ENCODE data around the gene MIGA2.
A peak's percentile ranks its signal among the peaks of the same experiment; 100 is the strongest.

Gene MIGA2

GRCh38 chr9:129038109-129038852, 1.9 kb downstream of the MIGA2 start:
- Histone ChIP-seq H3K36me3 (ENCODE audit: control insufficient read depth, insufficient read depth, low read length) (no peaks in the 10 kb centered on the region), H3K79me2 (peaks cover 18% of the 10 kb centered on the region), H3K9ac (no peak overlapping the region), H3K4me3 (ENCODE audit: low read depth, low read length) (peak overlapping the region; percentile 94), H3K4me1 (no peaks in the 10 kb centered on the region), H3K9me3 (ENCODE audit: control insufficient read depth, low read length) (no peaks in the 10 kb centered on the region), H3K27ac (no peak overlapping the region), H3K27me3 (ENCODE audit: control insufficient read depth, insufficient read depth, low read length) (no peaks in the 10 kb centered on the region), H3K4me2 (ENCODE audit: low read length) (peak overlapping the region; percentile 77), H2AFZ (no peak overlapping the region)
- no peak for TF ChIP-seq CTCF (IDR thresholded peaks at IDR 0.05)

GRCh38 chr9:129040113-129040643, 3.8 kb downstream of the MIGA2 start:
- H3K9ac ChIP-seq: no peak overlapping the region
- H3K36me3 ChIP-seq (ENCODE audit: control insufficient read depth, insufficient read depth, low read length): no peaks in the 10 kb centered on the region
- peaks cover 18% of the 10 kb centered on the region for H3K79me2 ChIP-seq
- no peaks in the 10 kb centered on the region for H3K9me3 ChIP-seq (ENCODE audit: control insufficient read depth, low read length)
- TF ChIP-seq CTCF (IDR thresholded peaks at IDR 0.05): no peak
- H3K4me2 ChIP-seq (ENCODE audit: low read length): no peak overlapping the region
- no peak overlapping the region for H3K4me3 ChIP-seq (ENCODE audit: low read depth, low read length)
- no peak overlapping the region for H3K27ac ChIP-seq
- H3K27me3 ChIP-seq (ENCODE audit: control insufficient read depth, insufficient read depth, low read length): no peaks in the 10 kb centered on the region
- no peak overlapping the region for H2AFZ ChIP-seq
- no peaks in the 10 kb centered on the region for H3K4me1 ChIP-seq

- H3K4me3 ChIP-seq (ENCODE audit: low read depth, low read length): no peak overlapping the region
- H3K9ac ChIP-seq: no peak overlapping the region
- peaks cover 18% of the 10 kb centered on the region for H3K79me2 ChIP-seq
- H3K9me3 ChIP-seq (ENCODE audit: control insufficient read depth, low read length): no peaks in the 10 kb centered on the region
- no peak for TF ChIP-seq CTCF (IDR thresholded peaks at IDR 0.05)
- no peak overlapping the region for H3K27ac ChIP-seq
- H3K4me1 ChIP-seq: no peaks in the 10 kb centered on the region
- H3K36me3 ChIP-seq (ENCODE audit: control insufficient read depth, insufficient read depth, low read length): no peaks in the 10 kb centered on the region
- no peak overlapping the region for H2AFZ ChIP-seq
- no peaks in the 10 kb centered on the region for H3K27me3 ChIP-seq (ENCODE audit: control insufficient read depth, insufficient read depth, low read length)
- H3K4me2 ChIP-seq (ENCODE audit: low read length): no peak overlapping the region
Observed at GRCh38 chr9:129042016-129042415, 5.6 kb downstream of the MIGA2 start.

- H3K27me3 ChIP-seq (ENCODE audit: control insufficient read depth, insufficient read depth, low read length): no peaks in the 10 kb centered on the region
- no peaks in the 10 kb centered on the region for H3K79me2 ChIP-seq
- H3K36me3 ChIP-seq (ENCODE audit: control insufficient read depth, insufficient read depth, low read length): no peaks in the 10 kb centered on the region
- peak overlapping the region; percentile 42 for H3K4me2 ChIP-seq (ENCODE audit: low read length)
- H3K9ac ChIP-seq: no peak overlapping the region
- no peaks in the 10 kb centered on the region for H3K4me1 ChIP-seq
- TF ChIP-seq CTCF (IDR thresholded peaks at IDR 0.05): no peak
- no peaks in the 10 kb centered on the region for H3K9me3 ChIP-seq (ENCODE audit: control insufficient read depth, low read length)
- no peak overlapping the region for H2AFZ ChIP-seq
- no peak overlapping the region for H3K4me3 ChIP-seq (ENCODE audit: low read depth, low read length)
- H3K27ac ChIP-seq: no peak overlapping the region
Observed at GRCh38 chr9:129052592-129052991, 16.2 kb downstream of the MIGA2 start.

- H3K9me3 ChIP-seq (ENCODE audit: control insufficient read depth, low read length): no peaks in the 10 kb centered on the region
- H3K4me2 ChIP-seq (ENCODE audit: low read length): peak overlapping the region; percentile 42
- no peaks in the 10 kb centered on the region for H3K27me3 ChIP-seq (ENCODE audit: control insufficient read depth, insufficient read depth, low read length)
- no peak overlapping the region for H3K9ac ChIP-seq
- no peaks in the 10 kb centered on the region for H3K4me1 ChIP-seq
- H3K27ac ChIP-seq: no peak overlapping the region
- H3K4me3 ChIP-seq (ENCODE audit: low read depth, low read length): no peak overlapping the region
- H3K36me3 ChIP-seq (ENCODE audit: control insufficient read depth, insufficient read depth, low read length): no peaks in the 10 kb centered on the region
- no peaks in the 10 kb centered on the region for H3K79me2 ChIP-seq
- no peak overlapping the region for H2AFZ ChIP-seq
- no peak for TF ChIP-seq CTCF (IDR thresholded peaks at IDR 0.05)
Observed at GRCh38 chr9:129053020-129053419, 16.6 kb downstream of the MIGA2 start.
